ENCODE results near the gene SLC6A18. TPM values are rescaled to one million over a fixed set of nuclear protein-coding genes. Genes with fewer than 3 reads are reported as not detected.

SLC6A18 gene
- total and polyA plus RNA-seq, 10 of the 15 experiments (the other 5 are each of a cell fraction or from before 2014, with no cell fraction given), result not detected

DNA sequence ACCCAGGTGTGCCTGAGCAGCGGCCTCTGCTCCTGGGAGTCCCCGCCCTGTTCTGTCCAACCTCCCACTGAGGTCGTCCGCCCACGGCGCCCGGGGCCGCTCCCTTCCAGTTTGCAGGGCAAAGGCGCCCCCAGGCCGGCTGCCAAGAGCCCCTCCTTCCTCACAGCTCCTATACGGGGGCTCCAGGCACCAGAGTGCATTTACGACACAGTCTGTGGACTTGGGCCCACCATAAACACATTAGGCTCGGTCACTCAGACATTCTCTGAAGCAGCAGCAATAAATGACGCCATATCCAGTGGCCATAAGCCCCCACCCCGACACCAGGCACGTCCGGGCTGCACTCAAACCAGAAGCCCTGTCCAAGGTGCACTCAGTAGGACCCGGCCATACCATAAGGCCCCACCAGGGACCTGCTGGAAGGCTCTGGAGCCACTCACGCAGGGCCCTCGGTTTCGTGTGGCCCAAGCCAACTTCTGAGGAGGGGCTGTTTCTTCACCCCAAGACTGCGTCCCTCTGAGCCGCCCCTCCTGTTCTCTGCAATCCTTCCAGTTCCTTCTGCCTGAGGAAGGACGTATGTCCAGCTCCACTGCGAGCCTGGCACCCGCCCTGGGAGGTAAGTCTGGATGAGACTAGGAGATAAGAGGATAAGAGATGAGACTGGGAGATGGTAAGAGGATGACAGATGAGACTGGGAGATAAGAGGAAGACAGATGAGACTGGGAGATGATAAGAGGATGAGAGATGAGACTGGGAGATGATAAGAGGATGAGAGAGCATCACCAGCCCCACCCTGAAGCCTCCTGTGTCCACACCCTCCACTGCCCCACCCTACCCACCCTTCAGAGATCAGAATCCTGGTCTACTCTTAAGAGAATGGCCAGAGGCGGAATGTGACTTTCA lies 26.7 kb downstream of the SLC6A18 start:
- intact Hi-C loops (cut with micrococcal nuclease; ENCODE audit: unreplicated experiment), result no loop called here
- RAD21 ChIA-PET (ENCODE audit: unreplicated experiment), result no interaction called here
- H3K4me1 ChIP-seq (ENCODE audit: control insufficient read depth, insufficient read depth, low read length), result no peaks in the 10 kb centered on the region
- WGBS (ENCODE audit: insufficient coverage, insufficient replicate concordance, low lambda C conversion rate, missing lambda C conversion rate), result 38% methylated on average over 27 of the region's 27 CpGs
- H4K20me1 ChIP-seq (ENCODE audit: control insufficient read depth, insufficient read depth), result no peaks in the 10 kb centered on the region
- H3K79me2 ChIP-seq (ENCODE audit: control insufficient read depth, insufficient read depth, low read length), result no peaks in the 10 kb centered on the region
- no peaks in the 10 kb centered on the region; a peak in 1 of 4 replicates for H3K36me3 ChIP-seq (ENCODE audit: control insufficient read depth in 2 of 2, insufficient read depth in 2 of 2, low read length in 1 of 2)
- in situ Hi-C loops (cut with MboI), result no loop called here
- no peak overlapping the region for H3K4me2 ChIP-seq (ENCODE audit: control insufficient read depth, insufficient read depth)
- H3K4me3 ChIP-seq, result no peak overlapping the region
- no peak overlapping the region for H3K27ac ChIP-seq (ENCODE audit: control insufficient read depth, insufficient read depth)
- DNase-seq (ENCODE audit: low read depth, low spot score), result no peak
- no peak overlapping the region for H3K9ac ChIP-seq (ENCODE audit: control insufficient read depth, insufficient read depth, low read length)
- CTCF ChIA-PET, result no interaction called here
- BruUV-seq (replicated peaks), result no TSS peak
- POLR2A ChIA-PET, result no interaction called here
- no peak overlapping the region for H2AFZ ChIP-seq (ENCODE audit: control insufficient read depth, low read depth, low read length)
- H3K9me3 ChIP-seq (replicated peaks; ENCODE audit: control insufficient read depth, insufficient read depth, low read length), result no peaks in the 10 kb centered on the region
- SMC1A ChIA-PET (ENCODE audit: uncharacterized antibody, unreplicated experiment), result no interaction called here
- H3K27me3 ChIP-seq (replicated peaks in 1 of 2; ENCODE audit: control insufficient read depth in 2 of 2, insufficient read depth in 2 of 2, low read length in 1 of 2), result no peaks in the 10 kb centered on the region; a peak in 1 of 4 replicates
- FAIRE-seq, result no peak
- no peak for ATAC-seq
- TF ChIP-seq, protein P1, sequence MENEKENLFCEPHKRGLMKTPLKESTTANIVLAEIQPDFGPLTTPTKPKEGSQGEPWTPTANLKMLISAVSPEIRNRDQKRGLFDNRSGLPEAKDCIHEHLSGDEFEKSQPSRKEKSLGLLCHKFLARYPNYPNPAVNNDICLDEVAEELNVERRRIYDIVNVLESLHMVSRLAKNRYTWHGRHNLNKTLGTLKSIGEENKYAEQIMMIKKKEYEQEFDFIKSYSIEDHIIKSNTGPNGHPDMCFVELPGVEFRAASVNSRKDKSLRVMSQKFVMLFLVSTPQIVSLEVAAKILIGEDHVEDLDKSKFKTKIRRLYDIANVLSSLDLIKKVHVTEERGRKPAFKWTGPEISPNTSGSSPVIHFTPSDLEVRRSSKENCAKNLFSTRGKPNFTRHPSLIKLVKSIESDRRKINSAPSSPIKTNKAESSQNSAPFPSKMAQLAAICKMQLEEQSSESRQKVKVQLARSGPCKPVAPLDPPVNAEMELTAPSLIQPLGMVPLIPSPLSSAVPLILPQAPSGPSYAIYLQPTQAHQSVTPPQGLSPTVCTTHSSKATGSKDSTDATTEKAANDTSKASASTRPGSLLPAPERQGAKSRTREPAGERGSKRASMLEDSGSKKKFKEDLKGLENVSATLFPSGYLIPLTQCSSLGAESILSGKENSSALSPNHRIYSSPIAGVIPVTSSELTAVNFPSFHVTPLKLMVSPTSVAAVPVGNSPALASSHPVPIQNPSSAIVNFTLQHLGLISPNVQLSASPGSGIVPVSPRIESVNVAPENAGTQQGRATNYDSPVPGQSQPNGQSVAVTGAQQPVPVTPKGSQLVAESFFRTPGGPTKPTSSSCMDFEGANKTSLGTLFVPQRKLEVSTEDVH (IDR thresholded peaks at IDR 0.05; ENCODE audit: low read depth, partially characterized antibody), result no peak
- TF ChIP-seq, protein P2, sequence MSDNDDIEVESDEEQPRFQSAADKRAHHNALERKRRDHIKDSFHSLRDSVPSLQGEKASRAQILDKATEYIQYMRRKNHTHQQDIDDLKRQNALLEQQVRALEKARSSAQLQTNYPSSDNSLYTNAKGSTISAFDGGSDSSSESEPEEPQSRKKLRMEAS (IDR thresholded peaks at IDR 0.05; ENCODE audit: low read depth, low read length), result no peak
- TF ChIP-seq CHD2 (IDR thresholded peaks at IDR 0.05; ENCODE audit: borderline replicate concordance, low read depth, low read length), result no peak
- TF ChIP-seq, protein P3, sequence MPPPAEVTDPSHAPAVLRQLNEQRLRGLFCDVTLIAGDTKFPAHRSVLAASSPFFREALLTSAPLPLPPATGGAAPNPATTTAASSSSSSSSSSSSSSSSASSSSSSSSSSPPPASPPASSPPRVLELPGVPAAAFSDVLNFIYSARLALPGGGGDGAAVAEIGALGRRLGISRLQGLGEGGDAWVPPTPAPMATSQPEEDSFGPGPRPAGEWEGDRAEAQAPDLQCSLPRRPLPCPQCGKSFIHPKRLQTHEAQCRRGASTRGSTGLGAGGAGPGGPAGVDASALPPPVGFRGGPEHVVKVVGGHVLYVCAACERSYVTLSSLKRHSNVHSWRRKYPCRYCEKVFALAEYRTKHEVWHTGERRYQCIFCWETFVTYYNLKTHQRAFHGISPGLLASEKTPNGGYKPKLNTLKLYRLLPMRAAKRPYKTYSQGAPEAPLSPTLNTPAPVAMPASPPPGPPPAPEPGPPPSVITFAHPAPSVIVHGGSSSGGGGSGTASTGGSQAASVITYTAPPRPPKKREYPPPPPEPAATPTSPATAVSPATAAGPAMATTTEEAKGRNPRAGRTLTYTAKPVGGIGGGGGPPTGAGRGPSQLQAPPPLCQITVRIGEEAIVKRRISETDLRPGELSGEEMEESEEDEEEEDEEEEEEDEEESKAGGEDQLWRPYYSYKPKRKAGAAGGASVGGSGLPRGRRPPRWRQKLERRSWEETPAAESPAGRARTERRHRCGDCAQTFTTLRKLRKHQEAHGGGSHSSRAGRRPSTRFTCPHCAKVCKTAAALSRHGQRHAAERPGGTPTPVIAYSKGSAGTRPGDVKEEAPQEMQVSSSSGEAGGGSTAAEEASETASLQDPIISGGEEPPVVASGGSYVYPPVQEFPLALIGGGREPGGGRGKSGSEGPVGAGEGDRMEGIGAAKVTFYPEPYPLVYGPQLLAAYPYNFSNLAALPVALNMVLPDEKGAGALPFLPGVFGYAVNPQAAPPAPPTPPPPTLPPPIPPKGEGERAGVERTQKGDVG (CRISPR knock-in tag; IDR thresholded peaks at IDR 0.05), result no peak
- TF ChIP-seq, protein P4, sequence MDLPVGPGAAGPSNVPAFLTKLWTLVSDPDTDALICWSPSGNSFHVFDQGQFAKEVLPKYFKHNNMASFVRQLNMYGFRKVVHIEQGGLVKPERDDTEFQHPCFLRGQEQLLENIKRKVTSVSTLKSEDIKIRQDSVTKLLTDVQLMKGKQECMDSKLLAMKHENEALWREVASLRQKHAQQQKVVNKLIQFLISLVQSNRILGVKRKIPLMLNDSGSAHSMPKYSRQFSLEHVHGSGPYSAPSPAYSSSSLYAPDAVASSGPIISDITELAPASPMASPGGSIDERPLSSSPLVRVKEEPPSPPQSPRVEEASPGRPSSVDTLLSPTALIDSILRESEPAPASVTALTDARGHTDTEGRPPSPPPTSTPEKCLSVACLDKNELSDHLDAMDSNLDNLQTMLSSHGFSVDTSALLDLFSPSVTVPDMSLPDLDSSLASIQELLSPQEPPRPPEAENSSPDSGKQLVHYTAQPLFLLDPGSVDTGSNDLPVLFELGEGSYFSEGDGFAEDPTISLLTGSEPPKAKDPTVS (IDR thresholded peaks at IDR 0.05; ENCODE audit: low read depth, low read length), result no peak
- TF ChIP-seq NR2C1 (IDR thresholded peaks at IDR 0.05), result no peak
- TF ChIP-seq NR2F1 (conservative IDR thresholded peaks at IDR 0.05), result no peak
- TF ChIP-seq MEF2B (IDR thresholded peaks at IDR 0.05; ENCODE audit: partially characterized antibody, poor library complexity, severe bottlenecking), result no peak
- TF ChIP-seq KDM1A (IDR thresholded peaks at IDR 0.05; ENCODE audit: borderline replicate concordance), result no peak
- no peak for TF ChIP-seq ETV6 (conservative IDR thresholded peaks at IDR 0.05 in 1 of 2, IDR thresholded peaks at IDR 0.05 in 1 of 2; ENCODE audit: borderline replicate concordance in 1 of 2, low read depth in 1 of 2)
- TF ChIP-seq ZNF217 (IDR thresholded peaks at IDR 0.05), result no peak
- no peak for TF ChIP-seq NFYB (IDR thresholded peaks at IDR 0.05; ENCODE audit: insufficient read depth, low read depth, low read length)
- TF ChIP-seq TAF1 (IDR thresholded peaks at IDR 0.05; ENCODE audit: borderline replicate concordance, low read depth, low read length), result no peak
- TF ChIP-seq SREBF1 (IDR thresholded peaks at IDR 0.05; ENCODE audit: low read length), result no peak
